ENCODE data around the gene CCDC167.
"Not testable (repeated sequence)": the region's sequence is repeated elsewhere in the genome, so short reads cannot be mapped to it uniquely, and the experiment has no call there.

The CCDC167 gene

DNA sequence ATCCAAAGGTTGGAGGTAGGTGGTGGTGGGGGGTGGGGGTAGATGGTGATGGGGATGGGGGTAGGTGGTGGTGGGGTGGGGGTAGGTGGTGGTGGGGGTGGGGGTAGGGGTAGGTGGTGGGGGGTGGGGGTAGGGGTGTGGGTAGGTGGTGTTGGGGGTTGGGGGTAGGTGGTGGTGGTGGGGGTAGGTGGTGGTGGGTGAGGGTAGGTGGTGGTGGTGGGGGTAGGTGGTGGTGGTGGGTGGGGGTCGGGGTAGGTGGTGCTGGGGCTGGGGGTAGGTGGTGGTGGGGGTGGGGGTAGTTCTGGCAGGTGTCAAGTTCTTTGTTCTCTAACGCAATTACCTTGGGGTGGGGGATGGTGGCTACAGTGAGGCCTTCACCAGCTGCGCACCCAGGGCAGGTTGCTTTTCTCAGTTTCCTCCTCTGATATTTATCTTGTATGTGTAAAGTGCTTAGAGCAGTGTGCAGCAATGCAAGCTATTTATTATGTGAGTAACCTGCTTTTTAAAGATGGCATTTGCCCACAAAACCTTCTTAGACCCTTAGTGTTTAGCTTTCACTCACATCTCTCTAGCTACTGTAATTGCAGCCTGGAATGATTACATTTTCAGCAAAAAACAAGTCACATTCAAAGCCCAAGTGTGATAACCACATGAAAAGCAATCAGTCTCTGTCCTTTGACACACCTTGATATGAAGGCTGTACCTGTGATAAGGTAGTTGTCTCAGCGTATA is 8.2 kb upstream of the CCDC167 start:
- peak; percentile 64 for DNase-seq

DNA sequence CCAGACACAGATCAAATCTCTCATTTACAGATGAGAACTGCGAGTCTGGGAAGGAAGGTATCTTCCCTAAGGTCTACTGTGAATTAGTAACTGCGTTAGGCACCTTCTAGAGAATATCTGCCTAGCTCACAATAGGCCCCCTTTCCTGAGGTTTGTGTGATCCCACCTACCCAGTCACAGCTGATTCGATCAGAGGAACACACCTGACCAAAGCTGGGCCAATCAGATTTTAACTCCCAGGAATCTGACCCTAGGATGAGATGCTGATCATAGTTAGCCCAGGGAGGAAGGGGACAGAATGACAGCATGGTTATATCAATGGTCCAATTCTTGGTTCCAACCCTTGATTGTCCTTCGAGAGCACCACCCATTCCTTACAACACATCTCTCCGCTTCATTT is 7.4 kb upstream of the CCDC167 start:
- no peak for DNase-seq

- no peak for DNase-seq
Measured at GRCh38 chr6:37506479-37506878, 6.8 kb upstream of the CCDC167 start.

DNA sequence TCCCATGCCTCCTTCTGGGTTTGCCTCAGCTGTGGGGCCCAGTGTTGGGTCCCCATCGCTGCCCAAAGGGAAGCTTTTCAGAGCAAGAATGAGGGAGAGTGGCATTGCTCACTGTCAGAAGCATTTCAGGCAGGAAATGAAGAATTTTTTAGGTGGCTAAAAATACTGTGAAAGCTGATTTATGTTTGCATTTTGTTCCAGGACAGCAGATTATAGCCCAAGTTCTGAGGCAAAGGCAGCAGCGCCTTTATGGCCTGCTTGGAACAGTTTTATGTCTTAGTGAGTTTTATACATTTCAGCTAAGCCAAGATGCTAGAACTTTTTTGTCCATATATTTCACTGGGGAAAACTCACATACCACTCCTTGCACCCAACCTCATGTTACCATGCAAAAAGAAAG is 4.3 kb upstream of the CCDC167 start:
- DNase-seq = no peak

DNA sequence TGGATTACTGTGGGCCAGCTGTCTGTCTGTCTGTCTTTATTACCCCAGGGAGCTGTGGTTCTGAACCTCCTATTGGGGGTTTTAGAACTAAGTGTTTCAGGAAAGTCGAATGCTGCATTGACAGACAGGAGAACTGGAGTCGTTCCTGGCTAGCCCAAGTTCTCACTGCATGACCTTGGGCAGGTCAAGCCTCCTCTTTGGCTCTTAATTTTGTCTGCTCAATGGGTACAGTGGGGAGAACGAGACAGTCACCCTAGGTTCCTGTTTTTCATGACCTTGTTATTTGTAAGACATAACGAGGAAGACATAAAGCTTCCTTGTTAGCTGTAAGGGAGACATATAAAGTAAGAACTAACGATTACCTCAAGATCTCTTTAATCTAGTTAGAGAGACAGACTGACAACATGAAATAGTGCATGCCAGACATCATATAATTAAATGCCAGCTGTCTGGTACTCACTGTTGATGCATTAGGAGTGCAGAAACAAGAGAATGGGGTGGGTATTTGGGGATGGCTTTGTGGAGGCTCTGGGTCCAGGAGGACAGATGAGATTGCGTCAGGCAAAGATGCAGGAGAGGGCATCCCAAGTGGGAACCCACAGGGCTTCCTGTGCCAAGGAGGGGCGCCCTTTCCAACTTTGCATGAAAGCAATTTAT is 3.7 kb upstream of the CCDC167 start:
- no peak for DNase-seq

DNA sequence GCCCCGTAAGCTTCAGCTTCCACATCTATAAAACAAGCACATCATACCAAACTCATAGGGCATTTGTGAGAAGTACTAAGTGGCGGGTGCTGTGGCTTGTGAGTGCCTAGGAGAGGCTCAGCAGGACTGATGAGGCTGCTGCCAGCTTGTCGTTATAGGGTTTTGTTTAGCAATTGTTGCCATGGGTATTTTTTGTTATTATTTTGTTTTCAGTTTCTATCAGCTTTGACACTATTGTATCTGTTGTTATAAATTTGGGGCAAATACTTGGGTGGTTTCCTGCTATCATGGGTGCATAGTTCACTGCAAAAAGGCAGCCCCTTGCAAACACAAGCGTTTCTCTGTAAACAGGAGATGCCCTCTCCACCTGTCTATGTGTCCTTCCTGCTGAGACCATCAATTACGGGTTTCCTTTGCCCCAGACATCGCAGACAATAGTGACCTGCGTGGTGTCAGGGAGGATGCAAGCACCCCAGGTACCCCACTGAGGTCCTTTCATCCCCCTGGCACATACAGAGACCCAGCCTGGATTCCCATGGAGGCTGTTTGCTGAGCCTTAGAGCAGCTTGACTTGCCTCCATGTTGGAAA is 3.1 kb upstream of the CCDC167 start:
- DNase-seq = no peak

DNA sequence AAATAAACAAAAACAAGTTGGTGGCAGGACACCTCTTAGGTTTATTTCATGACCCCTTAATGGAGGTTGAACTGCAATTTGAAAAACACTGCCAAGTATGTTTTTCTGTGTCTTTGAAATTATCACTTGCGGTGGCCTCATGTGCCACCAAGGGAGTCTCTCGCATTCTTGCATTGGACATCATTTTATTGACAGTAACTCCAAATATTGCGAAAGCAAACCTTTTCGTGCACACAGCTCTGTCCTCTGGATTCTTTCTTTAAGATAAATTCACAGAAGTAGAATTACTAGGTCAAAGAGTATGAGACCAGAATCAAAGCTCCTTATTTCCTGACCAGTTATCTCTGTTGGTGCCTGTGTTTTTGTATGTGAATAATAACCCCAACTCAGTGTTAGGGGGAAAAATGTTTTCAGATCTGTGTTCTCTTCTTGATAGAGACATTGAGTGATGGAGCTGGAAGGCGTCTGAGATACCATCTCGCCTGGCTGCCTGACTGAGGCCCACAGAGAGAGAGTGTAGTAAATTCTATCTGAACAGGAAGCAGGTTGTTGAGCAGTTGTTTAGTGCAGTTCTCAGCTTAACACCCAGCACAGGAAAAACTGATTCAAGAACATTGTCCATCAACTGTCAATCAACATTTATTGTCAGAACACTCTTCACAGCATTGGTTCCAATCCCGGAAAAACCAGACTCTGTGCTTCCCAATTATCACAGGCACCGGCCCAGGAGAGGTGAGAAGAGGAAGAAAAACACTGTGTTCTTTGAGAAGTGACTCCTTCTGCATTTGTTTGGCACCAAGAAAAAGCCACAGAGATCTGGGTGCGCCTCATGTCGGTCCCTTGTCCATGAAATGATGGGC is 2.2 kb upstream of the CCDC167 start:
- no peak for DNase-seq

DNA sequence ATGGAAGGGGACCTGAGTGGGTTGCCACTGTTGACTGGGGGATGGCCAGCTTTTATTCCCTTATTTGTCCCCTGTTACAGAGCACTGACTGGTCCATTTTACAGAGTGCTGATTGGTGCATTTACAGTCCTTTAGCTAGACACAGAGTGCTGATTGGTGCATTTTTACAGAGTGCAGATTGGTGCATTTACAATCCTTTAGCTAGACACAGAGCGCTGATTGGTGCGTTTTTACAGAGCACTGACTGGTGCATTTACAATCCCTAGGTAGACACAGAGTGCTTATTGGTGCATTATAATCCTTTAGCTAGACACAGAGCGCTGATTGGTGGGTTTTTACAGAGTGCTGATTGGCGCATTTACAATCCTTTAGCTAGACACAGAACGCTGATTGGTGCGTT is 1.2 kb upstream of the CCDC167 start:
- not testable (repeated sequence) for DNase-seq

DNA sequence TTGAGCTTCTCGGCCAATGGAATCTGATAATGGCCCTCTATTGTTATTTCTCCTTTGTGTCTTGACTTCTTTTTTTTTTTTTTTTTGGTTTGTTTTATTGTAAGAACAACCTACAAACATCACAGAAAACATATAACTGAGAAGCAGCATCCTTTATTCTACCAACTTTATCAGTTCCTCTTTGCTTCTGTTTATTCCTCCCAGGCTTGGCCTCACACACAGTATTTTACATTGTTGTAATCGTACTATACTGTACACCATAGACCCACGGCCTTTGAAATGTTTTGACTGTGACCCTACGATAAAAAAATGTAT is 558 bp upstream of the CCDC167 start:
- no peak for DNase-seq

DNA sequence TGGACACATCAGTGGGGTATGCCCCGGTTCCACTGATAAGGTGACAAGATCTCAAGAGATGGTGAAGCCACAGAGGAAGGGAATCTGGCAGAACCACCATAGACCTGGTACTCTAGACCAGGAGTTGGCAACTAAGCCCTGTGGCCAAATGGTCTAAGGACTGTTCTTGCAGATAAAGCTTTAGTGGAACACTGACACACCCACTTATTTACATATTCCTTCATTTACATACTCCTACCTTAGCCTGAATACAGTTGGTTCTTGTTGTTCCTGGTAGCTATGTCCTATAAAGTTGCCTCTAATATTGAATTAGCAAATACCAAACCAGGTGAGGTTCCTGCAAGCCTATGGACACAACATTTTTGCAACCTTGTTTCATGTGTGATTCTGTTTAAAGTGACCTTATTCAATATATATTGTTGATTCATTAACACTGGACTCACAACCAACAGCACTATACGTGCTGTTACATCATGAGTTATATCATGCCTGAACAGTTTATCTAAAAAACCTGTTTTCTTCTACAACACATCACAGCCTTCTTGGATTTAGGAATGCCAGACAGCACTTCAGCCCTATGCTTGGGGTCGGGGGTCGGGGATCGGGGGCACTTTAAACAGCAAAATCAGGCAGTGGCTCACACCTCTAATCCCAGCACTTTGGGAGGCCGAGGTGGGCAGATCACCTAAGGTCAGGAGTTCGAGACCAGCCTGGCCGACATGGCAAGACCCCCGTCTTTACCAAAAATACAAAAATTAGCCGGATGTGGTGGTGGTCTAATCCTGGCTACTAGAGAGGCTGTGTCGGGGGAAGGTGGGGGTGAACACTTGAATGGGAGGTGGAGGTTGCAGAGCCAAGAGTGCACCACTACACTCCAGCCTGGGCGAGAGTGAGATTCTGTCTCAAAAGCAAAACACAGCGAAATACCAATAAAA is 2.5 kb downstream of the CCDC167 start:
- no peak for DNase-seq

GRCh38 chr6:37495244-37495934 is 4.3 kb downstream of the CCDC167 start:
- peak; percentile 63 for DNase-seq

DNA sequence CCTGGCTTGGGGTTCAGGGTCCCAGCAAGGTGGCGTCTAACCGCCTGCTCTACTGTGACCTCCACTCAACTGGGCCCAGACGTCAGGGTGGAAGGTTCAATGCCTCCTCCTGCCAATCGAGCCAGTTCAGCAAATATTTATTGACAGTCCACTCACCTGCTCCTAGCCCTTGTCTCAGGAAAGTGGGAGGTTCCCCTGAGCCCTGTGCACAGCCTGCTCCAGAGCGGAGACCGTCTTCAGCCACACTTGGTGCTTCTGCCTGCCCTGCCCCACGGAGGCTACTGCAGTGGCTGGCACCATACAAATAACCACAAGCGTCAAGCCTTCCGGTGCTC is 6.1 kb downstream of the CCDC167 start:
- no peak for DNase-seq

DNA sequence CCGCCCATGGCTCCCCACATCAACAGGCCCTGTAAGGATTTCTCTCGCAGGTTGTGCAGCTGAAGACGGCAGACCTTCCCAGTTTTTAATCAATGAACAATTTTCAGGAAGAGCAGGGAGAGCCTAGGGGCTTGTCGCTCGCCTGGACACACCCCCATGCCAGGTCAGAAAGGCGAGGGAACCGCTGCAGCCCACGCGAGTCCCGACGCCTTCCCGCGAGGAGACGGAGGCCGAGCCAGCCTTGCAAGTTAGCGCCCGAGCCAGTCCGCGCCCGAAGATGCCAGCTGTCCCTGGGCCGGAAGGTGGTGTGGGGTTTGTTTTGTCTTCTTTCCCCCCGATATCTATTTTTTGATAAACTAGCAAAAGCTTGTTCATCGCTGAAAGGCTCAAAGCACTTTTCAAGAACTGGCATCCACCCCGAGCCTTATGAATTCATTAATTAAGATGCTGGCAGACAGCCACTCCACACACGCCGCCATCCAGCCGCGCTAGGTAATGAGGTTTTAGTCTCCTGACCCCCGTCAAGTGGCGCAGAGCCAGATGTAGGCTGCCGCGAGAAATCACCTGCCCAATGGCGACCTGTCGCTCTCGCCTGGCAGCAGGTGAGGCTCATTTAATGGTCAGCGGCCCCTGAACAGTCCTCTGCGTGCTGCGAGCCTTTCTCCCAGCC is 6.6 kb downstream of the CCDC167 start:
- no peak for DNase-seq

- no peak for DNase-seq
Measured at GRCh38 chr6:37492236-37492972, 7.3 kb downstream of the CCDC167 start.

DNA sequence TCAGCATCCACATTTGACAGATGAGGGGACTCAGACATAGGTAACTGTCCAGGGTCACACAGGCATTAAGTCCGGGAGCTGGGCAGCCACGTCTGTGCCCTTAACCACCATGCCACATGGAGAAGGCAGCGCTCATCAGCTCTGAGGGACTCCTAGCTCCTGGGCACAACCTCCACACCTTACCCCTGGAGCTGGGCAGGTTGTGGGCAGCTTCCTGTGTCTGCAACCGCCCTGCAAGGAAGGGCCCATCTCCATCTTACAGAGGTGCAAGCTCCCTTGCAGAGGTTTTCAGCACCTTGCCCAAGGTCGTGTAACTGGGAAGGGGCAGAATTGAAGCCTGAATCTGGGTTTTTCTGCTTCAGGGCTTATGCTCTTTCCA is 7.9 kb downstream of the CCDC167 start:
- no peak for DNase-seq

DNA sequence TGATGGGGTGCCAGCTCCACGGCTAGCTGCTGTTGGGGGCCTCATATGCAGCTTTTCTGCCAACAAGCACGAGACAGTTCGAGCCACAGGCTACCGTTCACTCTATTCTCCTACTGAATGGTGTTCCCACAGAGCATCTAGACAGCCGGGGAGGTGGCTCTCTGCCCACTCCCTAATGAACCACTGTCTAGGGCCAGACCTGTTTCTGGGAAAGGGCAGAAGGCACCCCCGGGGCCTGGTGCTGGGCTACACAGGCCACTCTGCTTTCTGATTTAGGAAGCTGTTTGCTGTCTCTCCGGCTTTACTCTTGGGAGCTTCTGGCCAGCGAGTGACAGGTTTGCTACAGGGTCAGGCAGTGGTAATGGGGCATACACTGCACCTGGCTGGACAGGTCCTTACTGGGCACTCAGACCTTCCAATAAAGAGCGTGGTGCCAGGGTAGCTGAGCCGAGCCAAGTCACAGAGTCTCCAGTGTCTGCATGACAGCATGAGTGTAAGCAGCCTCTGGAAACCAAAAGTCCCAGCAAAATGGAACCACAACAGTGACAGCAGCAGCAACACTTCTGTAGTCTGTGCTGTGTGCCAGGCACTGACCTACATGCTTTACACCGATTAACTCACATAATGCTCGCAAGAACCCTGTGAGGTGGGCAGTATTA is 8.4 kb downstream of the CCDC167 start:
- no peak for DNase-seq

- no peak for DNase-seq
Measured at GRCh38 chr6:37490536-37491170, 9.0 kb downstream of the CCDC167 start.

DNA sequence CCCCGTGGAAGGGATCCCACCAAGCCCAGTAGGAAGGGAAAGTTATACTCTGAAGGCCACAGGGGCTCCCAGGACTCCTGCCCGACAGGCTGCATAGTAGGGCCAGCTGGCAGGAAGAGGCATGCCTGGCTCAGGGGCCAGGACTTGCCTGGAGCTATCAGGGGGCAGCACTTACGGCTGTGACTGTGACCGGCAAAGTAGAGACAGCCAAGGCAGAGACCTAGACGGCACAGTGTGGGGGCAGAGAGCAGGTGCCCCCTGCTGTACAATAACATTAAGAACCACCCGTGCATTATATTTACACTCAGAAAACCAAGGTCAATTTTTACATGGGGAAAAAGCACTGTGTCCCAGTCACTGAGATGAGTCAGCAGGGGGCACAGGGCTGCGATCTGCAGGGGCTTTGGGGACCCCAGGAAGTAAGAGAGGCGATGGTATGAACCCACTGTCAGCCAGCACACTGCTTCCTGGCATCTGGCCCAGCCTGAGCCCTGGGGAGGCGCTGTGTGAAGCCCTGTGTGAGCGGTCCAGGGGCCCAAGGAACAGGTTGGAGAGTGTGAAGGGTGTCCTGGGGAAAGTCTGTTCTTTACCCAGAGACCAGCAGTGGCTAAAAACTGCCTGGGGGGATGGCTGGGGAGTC is 9.9 kb downstream of the CCDC167 start:
- DNase-seq = peak; percentile 39

GRCh38 chr6:37488476-37488875 is 11.2 kb downstream of the CCDC167 start:
- DNase-seq = peak; percentile 61
